ENCODE results near the gene TTN.

TTN gene
- long read RNA-seq, donor 1, result 0 reads
- long read RNA-seq, donor 2, result 0 reads
- long read RNA-seq, donor 3, result 0 reads
- long read RNA-seq, donor 4, result 0 reads
- long read RNA-seq, donor 5, result 0 reads
- long read RNA-seq, donor 6, result 0 reads
- long read RNA-seq, donor 7, result 0 reads
- long read RNA-seq, donor 8, result 0 reads

GRCh38 chr2:178807227-178808008, at the start of gene TTN:
TSS of gene TTN (minus strand) at chr2:178807423. CDS start at chr2:178804642, 2,781 bp downstream.
- DNase-seq, result no peak

DNA sequence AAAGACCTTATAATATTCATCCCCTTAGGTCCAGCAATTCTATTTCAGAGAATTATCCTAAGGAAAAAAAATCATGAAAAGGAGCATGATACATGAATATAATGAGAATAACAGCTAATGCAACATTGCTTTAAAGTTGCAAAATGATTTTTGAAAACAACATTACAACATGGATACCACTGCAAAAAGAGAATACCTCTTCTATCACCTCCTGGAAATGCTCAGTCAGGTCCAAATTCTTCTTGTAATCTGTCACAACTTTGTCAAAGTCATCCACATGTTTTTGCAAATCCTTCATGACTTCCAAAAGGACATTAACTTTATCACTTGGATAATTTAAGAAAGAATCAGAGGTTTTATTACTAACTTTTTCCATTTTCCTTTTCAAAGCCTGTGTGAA, 47.9 kb upstream of the TTN start:
- DNase-seq, result no peak

DNA sequence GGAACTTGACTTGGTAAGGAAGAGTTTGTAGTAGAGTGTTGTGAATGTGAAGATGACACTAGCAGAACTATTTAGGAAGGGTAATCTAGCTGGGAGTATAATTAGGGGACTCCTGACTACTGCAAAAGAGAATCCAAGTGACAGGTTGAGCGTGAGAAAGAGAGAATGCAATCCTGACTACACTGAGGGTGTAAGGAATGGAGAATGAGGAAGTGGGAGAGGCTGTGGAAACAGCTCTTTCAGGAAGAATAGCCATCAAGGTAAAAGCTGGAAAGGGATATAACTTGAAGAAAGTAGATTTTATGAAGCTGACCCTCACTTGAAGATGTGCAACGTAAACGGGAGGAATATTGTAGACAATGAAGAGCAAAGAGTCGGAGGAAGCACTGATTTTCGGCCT, 41.1 kb upstream of the TTN start:
- DNase-seq, result no peak

DNA sequence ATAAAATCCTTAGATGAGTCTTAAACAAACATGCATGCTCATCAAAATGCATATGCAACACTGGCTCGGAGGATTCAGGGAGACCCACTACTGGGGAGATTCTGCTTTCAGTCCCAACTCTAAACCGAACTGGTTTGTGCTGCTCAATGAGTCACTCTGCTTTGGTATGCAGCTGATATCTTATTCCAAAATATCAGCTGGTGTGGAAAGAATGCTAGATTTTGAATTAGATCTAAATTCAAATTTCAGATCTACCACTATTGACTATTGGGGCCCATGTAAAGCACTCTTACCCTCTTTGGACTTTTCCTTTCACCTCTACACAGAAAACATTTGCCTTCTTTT, 39.2 kb upstream of the TTN start:
- DNase-seq, result no peak

GRCh38 chr2:178845566-178846457, 38.6 kb upstream of the TTN start:
- no peak for DNase-seq

DNA sequence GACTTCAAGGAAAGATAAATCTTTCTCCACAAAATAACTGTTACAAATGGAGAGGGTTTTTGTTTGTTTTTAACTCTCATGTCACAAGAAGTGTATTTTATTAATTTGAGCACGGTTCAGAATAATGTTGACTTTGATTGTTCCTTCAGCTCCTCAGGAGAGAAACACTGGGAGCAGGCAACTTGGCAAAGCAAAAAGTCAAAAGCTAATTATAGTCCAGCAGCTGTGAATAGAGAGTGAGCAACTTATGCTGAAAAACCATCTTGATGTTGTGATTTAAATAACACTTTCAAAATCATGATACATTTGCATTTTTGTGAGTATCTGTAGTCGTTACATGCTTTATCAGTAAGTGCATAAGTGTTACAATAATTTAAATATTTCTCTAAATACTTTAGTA, 37.5 kb upstream of the TTN start:
- no peak for DNase-seq

- no peak for DNase-seq
Measured at GRCh38 chr2:178844269-178844668, 37.0 kb upstream of the TTN start.

GRCh38 chr2:178843697-178844096, 36.5 kb upstream of the TTN start:
- DNase-seq, result no peak

- no peak for DNase-seq
Measured at GRCh38 chr2:178836807-178837206, 29.6 kb upstream of the TTN start.

GRCh38 chr2:178834086-178834485, 26.9 kb upstream of the TTN start:
- DNase-seq, result no peak

DNA sequence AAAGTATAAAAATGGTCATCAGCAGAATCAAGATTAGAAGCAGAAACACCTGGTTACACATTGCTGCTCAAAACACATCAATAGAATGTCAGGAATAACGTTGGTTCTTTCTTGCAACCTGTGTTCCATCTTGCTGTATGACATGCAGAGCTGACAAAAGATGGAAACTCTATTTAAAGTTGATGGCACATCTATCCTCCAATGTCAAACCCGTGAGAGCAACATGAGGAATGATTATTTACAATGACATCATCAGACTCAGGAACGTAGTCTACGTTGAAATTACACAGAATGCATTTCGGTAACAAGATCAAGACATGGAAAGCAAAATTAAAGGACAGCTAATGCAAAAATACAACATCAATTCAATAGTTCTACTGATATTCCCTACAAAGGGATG, 26.2 kb upstream of the TTN start:
- DNase-seq, result no peak

GRCh38 chr2:178830451-178830850, 23.2 kb upstream of the TTN start:
- no peak for DNase-seq

DNA sequence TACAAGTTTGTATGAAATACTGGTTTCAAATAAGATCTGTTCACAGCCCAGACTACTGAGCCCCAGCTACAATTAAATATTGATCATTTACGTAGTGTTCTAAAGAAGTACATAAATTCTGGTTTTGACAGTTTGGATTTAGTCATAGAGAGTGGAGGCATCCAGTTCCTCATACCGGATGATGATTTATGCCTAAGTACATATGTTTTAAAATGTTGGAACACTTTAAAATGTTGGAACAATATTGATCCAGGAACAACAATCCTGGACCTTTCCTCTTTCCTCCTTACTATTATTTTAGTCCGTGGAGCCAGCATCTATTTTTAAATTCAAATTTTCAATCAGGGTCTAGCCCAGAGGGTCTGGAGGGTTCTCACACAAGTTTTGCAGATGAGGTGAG, 22.8 kb upstream of the TTN start:
- no peak for DNase-seq

GRCh38 chr2:178829299-178829960, 22.2 kb upstream of the TTN start:
- no peak for DNase-seq

- DNase-seq, result no peak
Measured at GRCh38 chr2:178828486-178828881, 21.3 kb upstream of the TTN start.

DNA sequence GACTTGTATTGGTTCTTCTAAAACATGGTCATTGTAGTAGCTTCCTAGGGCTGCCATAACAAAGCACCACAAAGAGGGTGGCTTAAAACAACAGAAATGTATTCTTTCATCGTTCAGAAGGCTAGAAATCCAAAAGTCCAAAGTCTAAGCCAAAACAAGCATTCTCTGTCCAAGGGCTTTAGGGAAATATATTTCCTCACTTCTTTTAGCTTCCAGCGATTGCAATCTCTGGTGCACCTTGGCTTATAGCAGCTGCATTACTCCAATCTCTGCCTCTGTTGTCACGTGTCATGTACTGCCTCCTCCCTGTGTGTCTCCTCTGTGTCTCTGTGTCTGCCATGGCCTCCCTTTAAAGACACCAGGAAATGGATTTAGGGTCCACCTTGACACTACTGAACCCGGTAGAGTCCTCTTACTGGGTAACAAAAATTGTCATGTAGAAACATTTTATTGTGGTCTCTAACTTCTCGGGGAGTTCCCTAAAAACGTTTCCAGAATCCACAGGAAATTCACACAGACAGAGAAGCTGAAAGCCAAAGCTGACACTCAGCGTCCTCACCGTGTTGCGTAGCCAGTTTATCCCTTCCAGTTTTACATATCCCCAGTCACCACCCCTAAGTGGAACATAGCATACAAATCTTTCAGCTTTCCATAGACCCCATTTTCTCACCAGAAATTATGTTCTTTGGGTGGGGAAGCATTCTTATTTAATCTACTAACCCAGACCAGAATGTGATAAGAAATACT, 20.7 kb upstream of the TTN start:
- DNase-seq, result no peak

GRCh38 chr2:178827111-178827510, 19.9 kb upstream of the TTN start:
- DNase-seq, result no peak

GRCh38 chr2:178825183-178825582, 18.0 kb upstream of the TTN start:
- no peak for DNase-seq

- DNase-seq, result no peak
Measured at GRCh38 chr2:178824181-178824580, 17.0 kb upstream of the TTN start.

DNA sequence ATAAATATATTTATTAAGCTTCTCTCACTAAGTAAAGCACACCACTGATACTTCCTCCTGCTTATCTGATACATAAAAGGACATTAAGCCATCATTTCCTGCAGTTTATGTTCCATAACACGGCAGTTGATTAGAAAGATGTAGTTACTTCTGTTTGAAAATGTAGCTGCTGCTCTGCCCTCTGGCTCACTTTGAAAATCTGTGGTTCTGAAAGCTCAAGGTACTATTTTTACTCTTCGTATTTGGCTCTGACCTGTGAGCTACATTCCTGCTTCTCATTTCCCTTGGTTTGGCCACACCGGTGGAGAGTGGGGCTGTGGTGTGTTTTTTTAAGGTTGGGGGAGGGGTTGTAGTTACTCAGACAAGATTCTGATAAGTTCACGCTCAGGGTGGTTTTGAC, 12.8 kb upstream of the TTN start:
- DNase-seq, result no peak

DNA sequence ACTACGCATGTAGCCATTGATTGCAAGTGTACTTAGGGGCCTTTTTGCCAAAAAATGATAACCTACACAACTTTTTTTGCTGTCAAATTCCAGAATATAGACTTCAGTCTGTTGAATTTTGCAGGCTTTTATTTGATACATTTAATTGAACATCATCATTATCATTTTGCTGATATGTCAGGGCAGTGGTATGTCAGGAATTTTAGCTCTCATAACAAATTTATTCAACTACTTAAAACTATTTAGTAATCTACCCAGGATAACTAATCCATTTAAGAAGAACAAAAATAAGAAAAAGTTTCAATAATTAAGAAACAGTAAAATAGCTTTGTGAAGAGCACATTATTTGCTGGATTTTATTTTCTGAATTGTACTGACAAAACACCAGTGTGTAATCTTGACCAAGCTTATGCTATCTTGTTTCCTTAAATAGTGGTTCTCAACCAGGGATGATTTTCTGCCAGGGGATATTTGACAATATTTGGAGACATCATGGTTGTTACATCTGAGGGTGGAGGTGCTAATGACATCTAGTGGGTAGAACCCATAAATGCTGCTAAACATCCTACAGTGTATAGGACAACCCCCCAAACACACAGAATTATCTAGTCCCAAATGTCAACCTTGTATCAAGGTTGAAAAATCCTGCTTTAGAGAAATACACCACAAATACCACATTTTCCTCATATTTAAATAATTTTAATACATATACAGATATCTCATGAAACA, 12.1 kb upstream of the TTN start:
- DNase-seq, result no peak

Measured in right kidney (tissue), 9 donors.